Activated CD4-positive, alpha-beta T cell treated with anti-CD3 and anti-CD28 coated beads, Interleukin-2, amount 10 ng/mL, durations not matched to agents 7 days and 5 days (primary cell): Measurements from ENCODE around the gene CCDC169. TPM values are rescaled to one million over a fixed set of nuclear protein-coding genes. Genes with fewer than 3 reads are reported as not detected.

Source experiments
- CTCF ChIA-PET: fragments of 350-600 bp; sonication (Branson Sonifier 250); formaldehyde crosslinking; loops from one replicate; lab custom pipeline; 2021; ENCODE audit warnings: antibody characterized with exemption; lab: Charles Lee
- POLR2A ChIA-PET: fragments of 350-600 bp; sonication (Branson Sonifier 250); formaldehyde crosslinking; loops from one replicate; lab custom pipeline; 2021; ENCODE audit warnings: antibody characterized with exemption; lab: Charles Lee
- DNase-seq: peaks from one replicate; pipeline ENCODE4 v3.0.0-alpha.2; 2020
- H3K27ac Mint-ChIP-seq: one replicate; pipeline ENCODE4 v1.8.0; 2021; ENCODE audit warnings: mild to moderate bottlenecking, moderate library complexity, mixed read lengths
- H3K27me3 Mint-ChIP-seq: one replicate; pipeline ENCODE4 v1.8.0; 2021; ENCODE audit warnings: mixed read lengths
- H3K36me3 Mint-ChIP-seq: one replicate; pipeline ENCODE4 v1.8.0; 2021; ENCODE audit warnings: low read depth, mixed read lengths
- H3K4me1 Mint-ChIP-seq: one replicate; pipeline ENCODE4 v1.8.0; 2021; ENCODE audit warnings: mixed read lengths
- H3K4me3 Mint-ChIP-seq: one replicate; pipeline ENCODE4 v1.8.0; 2021; ENCODE audit warnings: mild to moderate bottlenecking, moderate library complexity, mixed read lengths
- H3K9me3 Mint-ChIP-seq: one replicate; pipeline ENCODE4 v1.8.0; 2021; ENCODE audit warnings: mixed read lengths
- total RNA-seq, 2 experiments: library from RNA; stranded (reverse); gene quantifications; one replicate each; pipeline ENCODE4 v1.2.3, GENCODE V29; 2021

Gene CCDC169
- total RNA-seq, 2 experiments from 2014 or later = 0.17 TPM; not detected in 1

DNA sequence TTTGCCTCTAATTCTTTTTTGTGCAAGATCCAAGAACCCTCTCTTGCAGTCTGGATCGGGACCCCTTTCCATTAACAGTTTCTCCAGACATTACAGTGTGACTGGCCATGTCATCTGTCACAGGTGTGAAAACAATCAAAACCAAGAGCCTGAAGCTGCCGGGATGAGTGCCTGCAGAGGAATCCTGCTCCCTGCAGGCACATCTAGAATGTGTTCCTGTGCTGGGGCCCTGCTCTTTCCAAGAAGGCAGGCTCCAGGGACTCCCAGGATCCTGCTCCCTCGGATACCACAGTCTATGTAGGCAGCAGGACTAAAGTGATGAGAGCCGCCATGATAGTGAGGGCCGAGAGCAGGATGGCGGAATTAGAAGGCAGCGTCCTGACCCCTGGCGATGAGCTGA is 38.8 kb downstream of the CCDC169 start:
- Mint-ChIP-seq H3K4me1 (no peaks in the 10 kb centered on the region), H3K36me3 (no peaks in the 10 kb centered on the region), H3K4me3 (no peak overlapping the region), H3K9me3 (no peaks in the 10 kb centered on the region), H3K27me3 (peaks cover 4% of the 10 kb centered on the region), H3K27ac (no peak overlapping the region)
- ChIA-PET POLR2A (no interaction called here), CTCF (no interaction called here)
- DNase-seq = no peak

- Mint-ChIP-seq H3K4me3 (no peak overlapping the region), H3K27me3 (no peaks in the 10 kb centered on the region), H3K9me3 (no peaks in the 10 kb centered on the region), H3K36me3 (no peaks in the 10 kb centered on the region), H3K27ac (no peak overlapping the region), H3K4me1 (no peaks in the 10 kb centered on the region)
- POLR2A ChIA-PET = no interaction called here
- CTCF ChIA-PET = no interaction called here
- DNase-seq = no peak
Measured at GRCh38 chr13:36251526-36251925, 46.1 kb downstream of the CCDC169 start.

- Mint-ChIP-seq H3K27me3 (no peaks in the 10 kb centered on the region), H3K36me3 (no peaks in the 10 kb centered on the region), H3K4me3 (no peak overlapping the region), H3K4me1 (no peaks in the 10 kb centered on the region), H3K27ac (no peak overlapping the region), H3K9me3 (no peaks in the 10 kb centered on the region)
- CTCF ChIA-PET = no interaction called here
- DNase-seq = no peak
- POLR2A ChIA-PET = no interaction called here
Measured at GRCh38 chr13:36251017-36251416, 46.6 kb downstream of the CCDC169 start.

DNA sequence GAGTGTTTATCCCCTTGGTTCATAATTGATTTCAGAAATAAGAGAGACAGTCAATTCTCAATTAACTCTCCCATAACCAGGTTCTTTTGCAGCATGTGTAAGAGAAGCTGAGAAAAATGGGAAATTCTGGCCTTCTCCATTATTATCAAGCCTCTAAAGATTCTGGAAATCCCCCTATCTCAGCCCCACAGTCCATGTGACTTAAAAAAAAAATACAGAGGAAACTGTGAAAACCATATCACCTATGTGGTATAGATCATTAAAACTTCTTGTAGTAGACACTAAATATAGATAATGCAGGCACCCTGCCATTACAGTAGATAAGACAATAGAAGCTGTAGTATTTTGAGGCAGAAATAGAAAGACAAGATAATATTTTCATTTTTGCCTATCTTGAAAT is 48.9 kb downstream of the CCDC169 start:
- H3K27ac Mint-ChIP-seq = no peak overlapping the region
- H3K4me3 Mint-ChIP-seq = no peak overlapping the region
- POLR2A ChIA-PET = no interaction called here
- no peaks in the 10 kb centered on the region for H3K36me3 Mint-ChIP-seq
- no peak for DNase-seq
- no peaks in the 10 kb centered on the region for H3K27me3 Mint-ChIP-seq
- H3K4me1 Mint-ChIP-seq = no peaks in the 10 kb centered on the region
- CTCF ChIA-PET = no interaction called here
- H3K9me3 Mint-ChIP-seq = no peaks in the 10 kb centered on the region

DNA sequence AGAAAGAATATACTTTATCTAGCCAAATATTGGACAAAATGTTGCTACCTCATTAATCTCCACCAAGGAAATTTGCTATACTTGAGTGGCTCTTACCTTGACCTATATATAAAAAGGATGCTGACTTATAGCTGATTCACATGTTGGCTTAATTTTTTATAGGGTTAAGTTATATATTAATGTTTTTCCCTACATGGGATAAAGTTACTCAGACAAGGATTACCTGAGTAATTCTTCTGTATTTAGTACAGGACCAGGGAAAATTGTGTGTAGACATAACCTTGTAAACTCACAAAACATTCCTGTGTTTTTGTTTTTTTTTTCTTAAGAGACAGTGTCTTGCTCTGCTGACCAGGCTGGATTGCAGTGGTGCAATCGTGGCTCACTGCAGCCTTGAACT is 52.6 kb downstream of the CCDC169 start:
- CTCF ChIA-PET = no interaction called here
- Mint-ChIP-seq H3K27ac (no peak overlapping the region), H3K9me3 (no peaks in the 10 kb centered on the region), H3K27me3 (no peaks in the 10 kb centered on the region), H3K4me1 (no peaks in the 10 kb centered on the region), H3K36me3 (no peaks in the 10 kb centered on the region), H3K4me3 (no peak overlapping the region)
- no peak for DNase-seq
- POLR2A ChIA-PET = no interaction called here

DNA sequence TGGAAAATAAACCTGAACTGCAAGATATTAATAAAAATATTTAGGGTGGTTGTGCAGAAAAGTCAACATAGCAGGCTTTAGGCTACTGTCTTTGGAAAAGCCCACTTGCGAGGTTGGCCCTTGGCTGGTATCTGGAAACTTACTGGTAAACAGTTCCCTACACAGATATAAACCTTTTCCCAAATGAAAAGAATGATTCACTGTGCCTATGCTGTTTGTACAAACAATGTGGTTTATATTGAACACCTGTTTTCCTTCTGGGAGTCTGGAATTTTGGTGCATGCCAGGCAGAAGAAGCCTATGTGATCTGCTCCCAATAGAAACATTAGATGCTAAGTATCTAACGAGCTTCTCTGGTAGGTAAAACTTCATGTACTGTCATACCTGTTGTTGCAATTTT is 53.5 kb downstream of the CCDC169 start:
- Mint-ChIP-seq H3K9me3 (no peaks in the 10 kb centered on the region), H3K4me1 (no peaks in the 10 kb centered on the region), H3K4me3 (no peak overlapping the region), H3K27me3 (no peaks in the 10 kb centered on the region), H3K27ac (no peak overlapping the region), H3K36me3 (no peaks in the 10 kb centered on the region)
- ChIA-PET CTCF (no interaction called here), POLR2A (no interaction called here)
- no peak for DNase-seq

DNA sequence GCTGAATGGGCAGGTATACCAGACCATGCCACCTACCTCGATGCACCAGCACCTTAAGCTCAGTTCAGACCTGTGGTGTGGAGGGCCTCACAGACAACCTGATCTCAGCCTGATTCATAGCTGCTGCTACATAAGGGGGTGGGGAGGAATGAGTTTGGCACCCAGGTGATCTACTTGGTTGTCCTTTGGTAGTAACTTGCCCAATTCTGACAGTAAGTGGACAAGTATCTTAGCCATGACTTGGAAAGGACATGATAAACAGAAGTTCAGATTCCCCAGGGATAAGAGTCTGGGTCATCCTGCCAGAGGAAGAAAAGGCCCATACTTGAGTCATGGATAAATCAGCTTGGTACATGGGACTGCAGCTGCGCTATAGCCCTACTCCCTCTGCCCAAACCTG is 54.9 kb downstream of the CCDC169 start:
- ChIA-PET POLR2A (no interaction called here), CTCF (no interaction called here)
- no peaks in the 10 kb centered on the region for H3K36me3 Mint-ChIP-seq
- no peaks in the 10 kb centered on the region for H3K4me1 Mint-ChIP-seq
- DNase-seq = no peak
- H3K27me3 Mint-ChIP-seq = no peaks in the 10 kb centered on the region
- H3K9me3 Mint-ChIP-seq = no peaks in the 10 kb centered on the region
- no peak overlapping the region for H3K4me3 Mint-ChIP-seq
- H3K27ac Mint-ChIP-seq = no peak overlapping the region

DNA sequence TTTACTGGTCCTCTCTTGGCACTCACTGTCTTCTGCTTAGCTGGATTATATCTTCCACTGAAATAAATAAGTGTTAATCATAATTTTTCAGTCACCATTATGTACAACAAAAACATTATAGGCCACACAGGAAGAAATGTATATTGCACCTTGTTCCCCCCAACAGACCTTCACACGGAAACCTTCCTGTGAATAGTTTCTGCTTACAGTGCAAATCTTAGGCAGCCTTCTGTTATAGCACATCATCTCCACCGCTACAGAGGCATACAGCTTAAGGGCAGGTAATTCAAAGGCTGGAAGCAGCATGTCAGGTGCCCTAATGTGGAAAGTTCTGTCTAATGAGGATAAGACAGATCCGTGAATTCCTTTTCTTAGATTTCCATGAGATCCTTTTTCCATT is 66.4 kb downstream of the CCDC169 start:
- POLR2A ChIA-PET = no interaction called here
- Mint-ChIP-seq H3K9me3 (no peaks in the 10 kb centered on the region), H3K27me3 (no peaks in the 10 kb centered on the region), H3K27ac (no peak overlapping the region), H3K4me1 (no peaks in the 10 kb centered on the region), H3K4me3 (no peak overlapping the region), H3K36me3 (no peaks in the 10 kb centered on the region)
- CTCF ChIA-PET = no interaction called here
- DNase-seq = no peak

DNA sequence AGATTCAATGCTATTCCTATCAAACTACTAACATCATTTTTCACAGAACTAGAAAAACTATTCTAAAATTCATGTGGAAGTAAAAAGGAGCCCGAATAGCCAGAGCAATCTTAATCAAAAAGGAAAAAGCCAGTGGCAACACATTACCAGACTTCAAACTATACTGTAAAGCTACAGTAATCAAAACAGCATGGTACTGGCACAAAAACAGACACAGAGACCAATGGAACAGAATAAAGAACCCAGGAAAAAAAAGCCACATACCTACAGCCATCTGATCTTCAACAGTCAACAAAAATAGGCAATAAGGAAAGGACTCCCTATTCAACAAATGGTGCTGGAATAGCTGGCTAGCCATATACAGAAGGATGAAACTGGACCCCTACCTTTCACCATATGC is 72.9 kb downstream of the CCDC169 start:
- H3K4me3 Mint-ChIP-seq = no peak overlapping the region
- no peak overlapping the region for H3K27ac Mint-ChIP-seq
- peaks cover 5% of the 10 kb centered on the region for H3K9me3 Mint-ChIP-seq
- H3K4me1 Mint-ChIP-seq = no peaks in the 10 kb centered on the region
- ChIA-PET POLR2A (no interaction called here), CTCF (no interaction called here)
- no peak for DNase-seq
- H3K36me3 Mint-ChIP-seq = no peaks in the 10 kb centered on the region
- no peaks in the 10 kb centered on the region for H3K27me3 Mint-ChIP-seq

DNA sequence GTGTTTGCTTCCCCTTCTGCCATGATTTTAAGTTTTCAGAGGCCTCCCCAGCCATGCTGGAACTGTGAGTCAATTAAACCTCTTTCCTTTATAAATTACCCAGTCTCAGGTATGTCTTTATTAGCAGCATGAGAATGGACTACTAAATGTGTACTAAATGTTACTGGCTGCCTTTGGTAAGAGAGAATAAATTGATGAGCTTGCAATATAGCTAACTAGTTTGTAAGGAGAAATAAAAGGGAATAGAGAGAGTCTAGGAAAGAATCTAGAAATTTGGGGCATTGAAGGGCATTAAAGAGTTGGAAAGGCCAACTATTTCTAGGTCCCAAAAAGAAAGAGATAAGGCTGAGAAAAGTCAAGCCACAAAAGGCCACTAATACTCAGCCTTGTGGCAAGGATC is 77.7 kb downstream of the CCDC169 start:
- H3K27me3 Mint-ChIP-seq = no peaks in the 10 kb centered on the region
- POLR2A ChIA-PET = no interaction called here
- no peaks in the 10 kb centered on the region for H3K4me1 Mint-ChIP-seq
- H3K27ac Mint-ChIP-seq = no peak overlapping the region
- CTCF ChIA-PET = no interaction called here
- peaks cover 7% of the 10 kb centered on the region for H3K9me3 Mint-ChIP-seq
- H3K36me3 Mint-ChIP-seq = no peaks in the 10 kb centered on the region
- DNase-seq = no peak
- no peak overlapping the region for H3K4me3 Mint-ChIP-seq

DNA sequence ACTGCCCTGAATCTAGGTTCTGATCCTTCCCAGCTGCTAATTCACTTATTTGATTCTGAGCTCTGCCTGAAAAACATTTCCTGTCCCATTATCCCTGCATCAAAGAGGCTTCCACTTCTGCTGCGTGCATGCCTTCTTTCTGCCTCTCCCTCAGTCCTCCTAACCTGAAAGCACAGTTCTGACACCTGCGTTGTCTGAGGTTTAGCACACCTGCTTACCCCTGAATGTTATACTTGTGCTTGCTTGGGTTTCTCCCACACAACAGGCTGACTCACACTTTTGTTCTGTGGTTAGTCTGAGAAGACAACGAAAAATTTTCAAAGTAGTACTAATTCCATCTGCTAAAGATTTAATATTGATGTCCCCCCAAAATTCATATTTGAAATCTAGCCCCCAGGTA is 80.2 kb downstream of the CCDC169 start:
- POLR2A ChIA-PET = no interaction called here

GRCh38 chr13:36214163-36214921 is 83.3 kb downstream of the CCDC169 start, which contains the start of gene SOHLH2:
Gene SOHLH2 (minus strand): TSS chr13:36214556. CDS start chr13:36214526, 30 bp downstream.
- Mint-ChIP-seq H3K4me1 (no peaks in the 10 kb centered on the region), H3K9me3 (peaks cover 2% of the 10 kb centered on the region), H3K27me3 (no peaks in the 10 kb centered on the region), H3K4me3 (no peak within 1 kb of the TSS), H3K36me3 (no peaks in the 10 kb centered on the region), H3K27ac (no peak within 1 kb of the TSS)
- ChIA-PET POLR2A (no interaction called here), CTCF (no interaction called here)
- no peak for DNase-seq

More for the DNA sequence above, 80.2 kb downstream of the CCDC169 start:
- Mint-ChIP-seq H3K27ac (no peak overlapping the region), H3K27me3 (no peaks in the 10 kb centered on the region), H3K4me3 (no peak overlapping the region), H3K4me1 (no peaks in the 10 kb centered on the region), H3K36me3 (no peaks in the 10 kb centered on the region), H3K9me3 (peaks cover 2% of the 10 kb centered on the region)
- CTCF ChIA-PET = no interaction called here
- no peak for DNase-seq

DNA sequence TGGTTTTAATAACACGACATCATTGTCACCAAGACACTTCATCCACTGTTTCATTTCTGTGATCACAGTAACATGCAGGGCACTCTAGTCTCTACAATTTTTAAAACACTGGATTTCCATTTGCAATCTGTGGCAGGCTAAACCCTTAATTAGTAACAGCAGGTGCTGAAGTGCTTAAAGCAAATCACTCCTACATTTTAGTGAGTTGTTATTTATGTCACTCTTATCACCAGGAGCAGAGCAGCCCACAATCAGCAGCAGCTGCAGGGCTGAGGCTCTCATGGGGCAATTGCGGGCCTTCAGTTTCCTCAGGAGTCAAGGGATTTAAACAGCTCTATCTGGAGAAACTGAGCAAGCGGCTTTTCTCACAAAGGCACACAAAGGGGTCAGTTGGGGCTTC is 84.8 kb downstream of the CCDC169 start:
- H3K9me3 Mint-ChIP-seq = peaks cover 2% of the 10 kb centered on the region
- CTCF ChIA-PET = no interaction called here
- no peak for DNase-seq
- no peaks in the 10 kb centered on the region for H3K36me3 Mint-ChIP-seq
- POLR2A ChIA-PET = no interaction called here
- no peaks in the 10 kb centered on the region for H3K27me3 Mint-ChIP-seq
- H3K4me3 Mint-ChIP-seq = no peak overlapping the region
- no peaks in the 10 kb centered on the region for H3K4me1 Mint-ChIP-seq
- no peak overlapping the region for H3K27ac Mint-ChIP-seq

GRCh38 chr13:36211567-36211966 is 86.0 kb downstream of the CCDC169 start:
- H3K27me3 Mint-ChIP-seq = no peaks in the 10 kb centered on the region
- DNase-seq = no peak
- peaks cover 2% of the 10 kb centered on the region for H3K9me3 Mint-ChIP-seq
- CTCF ChIA-PET = no interaction called here
- POLR2A ChIA-PET = no interaction called here
- no peak overlapping the region for H3K4me3 Mint-ChIP-seq
- no peaks in the 10 kb centered on the region for H3K36me3 Mint-ChIP-seq
- H3K27ac Mint-ChIP-seq = no peak overlapping the region
- H3K4me1 Mint-ChIP-seq = no peaks in the 10 kb centered on the region
